OCI-LY3 (cell line): ENCODE results near the gene ANKRD11.
"Not testable (repeated sequence)": the region's sequence is repeated elsewhere in the genome, so short reads cannot be mapped to it uniquely, and the experiment has no call there.

Experiments
- CTCF ChIP-seq: fragments of 200-600, 300-600 bp; sonication (generic); IDR thresholded peaks from 2 replicates; pipeline ENCODE4 v1.5.1; 2014; ENCODE audit warnings: antibody characterized with exemption, low read length, low read depth
- EZH2phosphoT487 ChIP-seq: fragments of 200-600 bp; shearing (Covaris generic); IDR thresholded peaks from 2 replicates; pipeline ENCODE4 v1.6.1; 2018; ENCODE audit warnings: antibody characterized with exemption, mixed run types, low read depth

GRCh38 chr16:89244264-89244663 is 246.1 kb downstream of the ANKRD11 start:
- not testable (repeated sequence) for TF ChIP-seq CTCF, EZH2phosphoT487
